HG03196 (cell line): ENCODE measurements around the gene PKD1L1.

Experiments used
- ATAC-seq: cut with Tn5 transposase; IDR thresholded peaks from one replicate; pipeline ENCODE4 v1.9.1; 2021; ENCODE audit not compliant: unreplicated experiment

PKD1L1 gene

DNA sequence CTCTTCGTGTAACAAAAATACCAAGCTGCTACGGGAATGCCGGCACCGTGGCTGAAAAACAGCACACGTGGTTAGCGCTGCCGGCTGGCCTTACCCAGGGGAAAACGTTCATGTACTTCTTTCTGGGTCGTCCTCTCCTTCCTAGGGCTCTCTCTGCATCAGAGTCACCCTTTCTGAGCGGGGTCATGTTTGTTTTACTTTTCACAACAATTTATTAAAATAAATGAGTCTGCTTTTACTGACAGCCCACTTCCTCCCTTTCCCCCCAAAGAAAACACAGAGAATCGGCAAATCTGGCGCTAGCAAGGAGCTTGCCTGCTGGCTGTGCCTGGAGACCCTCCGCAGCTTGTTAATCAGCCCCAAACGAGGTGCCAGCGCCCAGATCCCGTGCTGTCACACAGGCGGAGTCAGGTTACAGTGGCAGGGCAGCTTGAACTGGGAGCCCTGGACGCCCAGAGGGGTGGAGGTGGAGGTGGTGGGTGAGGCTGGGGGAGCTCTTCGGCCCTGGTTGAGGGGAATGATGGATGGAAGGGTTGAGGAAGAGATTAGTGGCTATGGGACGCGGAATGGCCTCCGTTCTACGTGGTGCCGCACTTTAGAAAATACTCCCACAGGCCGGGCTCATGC, 204.2 kb downstream of the PKD1L1 start:
- no peak for ATAC-seq

DNA sequence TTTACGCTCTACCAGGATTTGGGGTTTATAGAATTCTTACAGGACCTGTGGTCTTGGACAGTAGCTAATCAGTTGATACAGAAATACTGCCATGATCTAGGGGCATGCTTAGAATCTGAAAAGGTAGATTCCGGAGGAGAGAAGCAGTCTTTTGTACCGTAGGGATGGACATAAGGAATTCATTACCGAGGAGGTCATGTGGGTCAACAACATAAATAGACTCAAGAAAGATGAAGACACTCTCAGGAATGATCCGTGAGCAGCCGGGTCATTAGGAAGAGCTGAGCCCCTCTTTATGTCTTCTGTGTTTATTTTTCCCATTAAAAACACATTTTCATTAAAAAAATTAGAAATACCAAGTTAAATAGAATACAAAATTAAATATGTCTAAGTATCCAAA, 206.3 kb downstream of the PKD1L1 start:
- no peak for ATAC-seq

DNA sequence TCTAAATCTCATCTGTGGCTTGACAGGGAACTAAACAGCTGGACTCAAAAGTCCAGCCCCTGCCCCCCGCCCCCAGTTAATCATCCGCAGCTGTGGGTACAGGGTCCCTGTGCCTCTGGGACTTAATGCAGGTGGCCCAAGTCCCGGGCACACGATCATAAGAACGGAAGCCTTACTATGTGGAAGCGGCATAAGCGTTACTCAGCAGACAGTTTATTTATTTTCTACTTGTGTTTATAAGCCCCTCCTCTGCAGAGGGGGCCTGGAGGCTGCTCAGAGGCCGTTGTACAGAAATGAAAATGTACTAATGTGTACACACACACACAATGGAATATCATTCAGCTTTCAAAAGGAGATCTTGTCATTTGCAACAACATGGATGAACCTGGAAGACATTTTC, 208.4 kb downstream of the PKD1L1 start:
- ATAC-seq = no peak

DNA sequence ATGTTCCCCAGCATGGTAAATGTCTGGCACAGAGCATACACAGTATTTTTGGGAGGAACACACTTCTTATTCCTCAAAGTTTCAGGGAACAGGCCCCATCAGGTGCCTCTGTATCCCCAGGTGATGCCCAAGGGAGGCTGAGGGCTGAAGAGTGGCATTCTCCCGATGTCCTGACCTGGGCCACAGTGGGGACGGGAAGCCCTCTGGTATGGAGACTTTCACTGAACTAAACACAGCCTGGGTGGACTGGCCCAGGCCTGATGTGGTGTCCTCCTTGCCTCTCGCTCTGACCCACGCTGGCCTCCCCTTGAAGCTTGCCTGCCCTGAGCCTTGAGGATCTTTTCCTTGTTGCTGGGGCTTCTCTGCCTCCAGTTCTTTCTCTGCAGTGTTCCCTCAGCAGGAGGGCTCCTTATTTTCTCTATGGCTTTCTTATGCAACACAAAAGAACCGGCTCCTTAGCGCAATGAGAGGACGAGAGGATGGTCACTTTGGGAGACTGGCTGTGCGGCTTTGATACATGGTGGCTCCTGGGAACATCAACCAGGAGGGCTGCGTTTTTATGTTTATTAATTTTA, 208.9 kb downstream of the PKD1L1 start:
- no peak for ATAC-seq

DNA sequence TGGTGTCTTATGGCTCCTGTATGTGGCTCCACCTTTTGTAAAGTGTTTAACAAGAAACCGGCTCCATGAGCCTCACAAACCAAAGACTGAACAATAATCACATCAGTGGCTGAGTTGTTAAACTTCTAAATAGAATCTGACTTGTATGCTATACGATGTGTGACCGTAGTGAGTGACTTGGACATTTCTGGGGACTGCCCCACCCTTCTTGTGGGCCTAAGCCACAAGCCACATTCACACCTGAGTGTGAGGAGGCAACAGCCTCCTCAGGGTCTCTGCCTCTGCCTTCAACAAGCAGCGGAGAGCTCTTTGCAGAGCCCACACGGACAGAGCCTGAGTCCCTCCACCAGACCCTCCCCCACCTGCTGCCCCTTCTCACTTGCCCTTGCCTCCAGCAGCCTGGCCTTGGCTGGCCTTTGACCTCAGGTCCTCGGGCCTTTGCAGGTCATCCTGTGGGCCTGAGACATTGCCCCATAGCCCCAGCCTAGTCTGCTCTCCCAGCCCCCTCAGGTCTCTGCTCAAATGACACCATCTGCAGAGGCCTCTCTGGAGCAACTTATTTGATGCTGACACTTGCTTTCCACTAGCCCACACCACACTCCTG, 209.6 kb downstream of the PKD1L1 start:
- ATAC-seq = no peak

GRCh38 chr7:47737601-47738000, 210.7 kb downstream of the PKD1L1 start:
- ATAC-seq = no peak

DNA sequence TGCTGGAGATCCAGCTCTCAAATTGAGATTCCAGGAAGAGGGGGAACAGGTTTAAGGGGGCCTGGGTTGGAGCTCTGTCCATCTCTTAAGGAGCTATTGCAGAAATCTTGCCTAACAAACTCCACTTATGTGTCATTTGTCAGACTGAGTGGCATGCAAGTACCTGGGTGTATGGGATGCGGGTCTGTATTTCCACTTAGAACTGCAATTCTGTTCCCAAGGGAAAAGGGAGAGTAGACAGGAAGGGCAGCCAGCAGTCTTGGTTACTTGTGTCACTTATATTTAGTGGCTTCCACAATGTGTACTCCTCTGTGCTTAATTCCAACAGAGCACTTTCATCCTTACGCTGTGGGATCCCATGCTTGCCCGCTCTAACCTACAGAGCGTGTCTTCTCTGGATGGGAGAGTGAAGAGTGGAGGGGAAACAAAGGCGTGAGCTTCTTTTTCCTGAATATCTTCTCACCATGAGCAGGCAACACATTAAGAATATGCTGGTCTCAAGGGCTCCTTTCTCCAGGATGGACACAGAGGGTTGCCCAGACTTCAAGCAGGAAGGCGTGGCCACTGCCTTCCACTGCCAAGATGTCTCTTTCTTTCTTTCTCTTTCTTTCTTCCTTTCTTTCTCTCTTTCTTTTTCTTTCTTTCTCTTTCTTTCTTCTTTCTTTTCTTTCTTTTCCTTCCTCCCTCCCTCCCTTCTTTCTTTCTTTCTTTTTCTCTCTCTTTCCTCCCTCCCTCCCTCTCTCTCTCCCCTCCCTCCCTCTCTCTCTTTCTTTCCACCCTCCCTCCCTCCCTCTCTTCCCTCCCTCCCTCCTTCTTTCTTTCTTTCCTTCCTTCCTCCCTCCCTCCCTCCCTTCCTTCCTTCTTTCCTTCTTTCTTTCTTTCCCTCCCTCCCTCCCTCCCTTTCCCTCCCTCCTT, 212.6 kb downstream of the PKD1L1 start:
- ATAC-seq = no peak

DNA sequence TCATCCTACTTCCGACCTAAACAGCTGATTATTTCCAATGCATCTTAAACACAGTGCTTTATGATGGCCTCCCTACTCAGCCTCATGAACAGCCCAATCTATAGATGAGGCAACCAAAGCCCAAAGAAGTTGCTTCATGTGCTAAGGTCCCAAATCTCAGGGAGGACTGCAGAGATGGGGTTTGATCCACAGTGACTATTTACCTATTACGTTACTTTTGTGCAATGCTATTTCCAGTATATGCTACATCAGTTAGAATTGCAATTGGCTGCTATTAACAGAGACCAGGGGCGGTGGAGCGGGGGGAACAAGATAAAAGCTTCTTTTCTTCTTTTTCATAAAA, 213.3 kb downstream of the PKD1L1 start:
- ATAC-seq = no peak

- ATAC-seq = no peak
Observed at GRCh38 chr7:47734287-47734948, 213.8 kb downstream of the PKD1L1 start.

DNA sequence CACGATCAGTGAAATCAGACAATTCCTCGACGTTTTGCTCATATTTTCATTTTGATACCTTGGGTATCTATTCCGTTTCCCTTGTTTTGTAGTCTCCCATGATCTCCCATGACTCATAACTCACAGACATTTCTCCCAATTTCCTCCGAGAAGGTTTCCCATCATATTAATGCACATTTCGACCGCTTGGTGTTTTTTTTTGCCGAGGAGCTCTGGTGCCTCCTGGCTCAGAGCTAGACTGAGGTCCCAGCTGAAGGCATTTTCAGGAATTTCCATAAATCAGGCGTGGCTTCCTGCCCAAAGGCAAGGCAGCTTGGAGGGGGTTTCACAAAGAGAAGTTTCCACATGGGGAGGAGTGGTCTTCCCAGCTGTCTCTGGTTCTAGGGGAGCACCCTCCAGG, 218.1 kb downstream of the PKD1L1 start:
- ATAC-seq = no peak

DNA sequence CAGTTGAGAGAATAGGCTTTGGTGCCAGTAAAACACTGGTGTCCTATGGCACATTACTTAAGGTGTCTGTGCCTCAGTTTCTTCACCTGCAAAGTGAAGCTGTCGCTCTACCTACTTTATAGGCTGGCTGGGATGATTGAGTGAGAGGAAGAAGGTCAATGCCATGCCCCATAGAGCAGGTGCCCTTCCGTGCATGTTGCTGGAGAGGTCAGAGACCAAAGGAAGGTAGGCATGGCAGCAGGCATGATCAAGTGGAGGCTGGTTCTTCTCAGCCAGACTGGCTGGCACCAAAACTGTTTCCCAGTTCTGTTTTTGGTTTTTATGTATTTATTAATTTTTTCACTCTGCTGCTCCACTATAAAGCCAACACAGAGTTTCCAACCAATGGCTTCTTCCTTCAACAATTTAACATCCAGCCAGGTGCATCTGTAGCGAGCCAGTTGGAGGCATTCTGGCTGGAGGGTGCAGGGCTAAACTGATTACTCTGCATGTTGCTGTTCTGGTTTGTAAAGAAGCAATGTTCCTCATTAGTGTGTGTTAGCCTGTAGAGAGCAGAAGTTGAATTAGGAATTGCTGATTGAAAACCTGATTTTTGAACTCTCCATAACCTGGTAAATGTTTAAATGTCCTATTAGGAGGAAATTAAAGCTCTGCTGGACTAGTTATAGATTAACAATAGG, 222.1 kb downstream of the PKD1L1 start:
- no peak for ATAC-seq

GRCh38 chr7:47725031-47725780, 223.1 kb downstream of the PKD1L1 start:
- no peak for ATAC-seq
